GM12872 (cell line): ENCODE data around the gene SLC39A11.

Experiments used
- TF ChIP-seq, protein P1 (sequence below): IDR thresholded peaks from 3 replicates; pipeline ENCODE4 v1.5.1; 2011; ENCODE audit warnings: low read depth, mild to moderate bottlenecking, low read length, moderate library complexity; ENCODE audit not compliant: insufficient read depth

SLC39A11 gene

DNA sequence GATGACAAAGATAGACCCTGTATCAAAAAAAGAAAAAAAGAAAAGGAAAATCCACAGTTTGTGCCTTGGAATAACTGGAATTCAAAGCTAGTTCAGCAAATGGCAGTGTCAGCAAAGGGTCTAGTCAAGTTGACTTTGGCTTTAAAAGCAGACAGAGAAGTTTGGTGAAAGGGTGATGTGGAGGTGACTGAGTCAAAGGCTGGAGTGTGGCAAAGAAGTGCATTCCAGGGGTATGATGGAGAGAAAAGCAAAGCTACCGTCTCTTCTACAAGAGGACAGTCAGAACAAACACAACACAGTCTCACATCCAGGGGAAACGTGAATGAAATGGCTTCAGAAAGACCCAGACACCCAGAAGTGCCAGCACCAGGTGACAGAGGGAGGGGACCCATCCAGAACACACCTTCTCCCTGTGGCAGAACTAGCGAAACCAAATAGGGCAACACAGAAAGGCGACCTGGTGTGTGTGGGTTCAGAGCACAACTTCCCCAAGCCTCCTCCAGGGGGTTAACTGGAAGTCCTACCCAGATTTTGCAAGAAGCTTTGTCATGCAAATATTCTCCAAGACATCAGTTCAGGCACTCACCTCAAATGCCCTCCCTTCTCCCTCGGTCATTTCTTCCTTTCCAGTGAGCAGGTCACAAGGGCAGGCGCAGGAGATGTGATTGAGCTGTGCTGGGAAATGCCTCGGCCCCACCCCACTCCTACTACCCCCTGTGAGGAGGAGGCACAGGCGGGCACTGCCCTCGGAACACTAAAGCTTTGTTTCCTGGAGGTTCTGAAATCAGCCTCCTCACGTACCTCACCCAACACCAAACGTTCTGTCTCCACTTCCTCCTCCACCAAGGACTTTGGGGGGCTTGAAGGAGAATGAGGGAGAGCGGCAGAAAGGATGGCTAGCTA, 489.7 kb downstream of the SLC39A11 start:
- TF ChIP-seq, protein P1, sequence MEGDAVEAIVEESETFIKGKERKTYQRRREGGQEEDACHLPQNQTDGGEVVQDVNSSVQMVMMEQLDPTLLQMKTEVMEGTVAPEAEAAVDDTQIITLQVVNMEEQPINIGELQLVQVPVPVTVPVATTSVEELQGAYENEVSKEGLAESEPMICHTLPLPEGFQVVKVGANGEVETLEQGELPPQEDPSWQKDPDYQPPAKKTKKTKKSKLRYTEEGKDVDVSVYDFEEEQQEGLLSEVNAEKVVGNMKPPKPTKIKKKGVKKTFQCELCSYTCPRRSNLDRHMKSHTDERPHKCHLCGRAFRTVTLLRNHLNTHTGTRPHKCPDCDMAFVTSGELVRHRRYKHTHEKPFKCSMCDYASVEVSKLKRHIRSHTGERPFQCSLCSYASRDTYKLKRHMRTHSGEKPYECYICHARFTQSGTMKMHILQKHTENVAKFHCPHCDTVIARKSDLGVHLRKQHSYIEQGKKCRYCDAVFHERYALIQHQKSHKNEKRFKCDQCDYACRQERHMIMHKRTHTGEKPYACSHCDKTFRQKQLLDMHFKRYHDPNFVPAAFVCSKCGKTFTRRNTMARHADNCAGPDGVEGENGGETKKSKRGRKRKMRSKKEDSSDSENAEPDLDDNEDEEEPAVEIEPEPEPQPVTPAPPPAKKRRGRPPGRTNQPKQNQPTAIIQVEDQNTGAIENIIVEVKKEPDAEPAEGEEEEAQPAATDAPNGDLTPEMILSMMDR = peak; percentile 63

DNA sequence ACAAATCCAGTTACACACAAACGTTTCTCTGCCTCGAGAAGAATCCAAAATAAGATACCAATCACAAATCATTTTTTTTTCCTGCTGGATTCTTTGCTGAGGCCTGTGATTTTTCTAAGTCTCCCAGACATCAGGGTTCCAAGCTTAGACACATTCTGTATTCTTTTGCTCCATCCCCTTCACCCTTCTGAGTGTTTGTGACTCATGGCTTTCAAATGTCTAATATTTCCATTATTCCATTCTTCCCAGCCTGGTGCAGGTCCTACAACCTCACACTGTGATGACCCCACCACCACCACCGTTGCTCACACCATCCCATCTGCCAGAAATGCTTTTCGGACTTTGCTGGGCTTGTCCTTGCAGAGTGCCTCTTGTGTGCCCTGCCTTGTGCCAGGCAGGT, 491.6 kb downstream of the SLC39A11 start:
- TF ChIP-seq, protein P1 = no peak

DNA sequence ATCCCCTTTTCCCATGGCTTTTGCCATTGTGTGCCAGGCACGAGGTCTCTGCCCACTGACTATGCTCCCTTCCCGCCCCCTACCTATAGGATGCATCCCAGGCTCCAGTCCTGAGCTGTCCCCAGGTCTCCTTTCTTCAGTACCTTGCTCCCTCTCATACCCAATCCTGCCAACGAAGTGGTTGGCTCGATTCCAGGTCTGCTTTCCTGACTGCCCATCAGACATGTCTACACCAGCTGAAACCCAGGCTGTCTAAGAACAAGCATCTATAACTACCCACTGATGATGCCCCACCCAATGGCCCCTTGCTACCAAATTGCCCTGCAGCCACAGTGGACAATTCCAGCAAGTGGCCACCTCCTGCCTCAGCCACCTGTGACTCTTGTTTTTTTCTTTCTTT, 492.6 kb downstream of the SLC39A11 start:
- TF ChIP-seq, protein P1 = no peak

DNA sequence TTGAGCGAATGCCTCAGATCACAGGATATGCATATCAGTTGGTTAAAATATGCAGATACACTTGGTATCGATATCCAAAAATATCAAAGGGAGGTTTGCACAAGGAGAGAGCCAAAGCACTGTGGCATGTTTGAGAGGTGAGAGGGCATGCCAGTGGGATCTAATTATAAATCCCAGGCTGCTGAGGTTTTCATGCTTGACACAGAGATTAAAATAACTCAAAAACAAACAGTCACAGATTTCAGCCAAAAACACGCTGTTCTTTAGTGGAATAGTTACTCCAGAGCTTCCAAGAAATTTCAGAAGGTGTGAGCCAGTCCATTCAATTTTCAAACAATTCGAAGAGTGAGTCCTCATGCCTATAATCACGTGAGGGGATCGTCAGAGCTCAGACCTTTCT, 493.8 kb downstream of the SLC39A11 start:
- TF ChIP-seq, protein P1 = no peak

GRCh38 chr17:72597354-72598087, 495.0 kb downstream of the SLC39A11 start:
- TF ChIP-seq, protein P1 = no peak
